Superior temporal gyrus (tissue), 1 donor: ENCODE measurements around the gene RASGRF1.
"Not testable (repeated sequence)": the region's sequence is repeated elsewhere in the genome, so short reads cannot be mapped to it uniquely, and the experiment has no call there.

Experiments used
- DNase-seq: peaks from one replicate; pipeline ENCODE4 v3.0.0-alpha.2; 2016; ENCODE audit errors: extremely low spot score

Gene RASGRF1, protein sequence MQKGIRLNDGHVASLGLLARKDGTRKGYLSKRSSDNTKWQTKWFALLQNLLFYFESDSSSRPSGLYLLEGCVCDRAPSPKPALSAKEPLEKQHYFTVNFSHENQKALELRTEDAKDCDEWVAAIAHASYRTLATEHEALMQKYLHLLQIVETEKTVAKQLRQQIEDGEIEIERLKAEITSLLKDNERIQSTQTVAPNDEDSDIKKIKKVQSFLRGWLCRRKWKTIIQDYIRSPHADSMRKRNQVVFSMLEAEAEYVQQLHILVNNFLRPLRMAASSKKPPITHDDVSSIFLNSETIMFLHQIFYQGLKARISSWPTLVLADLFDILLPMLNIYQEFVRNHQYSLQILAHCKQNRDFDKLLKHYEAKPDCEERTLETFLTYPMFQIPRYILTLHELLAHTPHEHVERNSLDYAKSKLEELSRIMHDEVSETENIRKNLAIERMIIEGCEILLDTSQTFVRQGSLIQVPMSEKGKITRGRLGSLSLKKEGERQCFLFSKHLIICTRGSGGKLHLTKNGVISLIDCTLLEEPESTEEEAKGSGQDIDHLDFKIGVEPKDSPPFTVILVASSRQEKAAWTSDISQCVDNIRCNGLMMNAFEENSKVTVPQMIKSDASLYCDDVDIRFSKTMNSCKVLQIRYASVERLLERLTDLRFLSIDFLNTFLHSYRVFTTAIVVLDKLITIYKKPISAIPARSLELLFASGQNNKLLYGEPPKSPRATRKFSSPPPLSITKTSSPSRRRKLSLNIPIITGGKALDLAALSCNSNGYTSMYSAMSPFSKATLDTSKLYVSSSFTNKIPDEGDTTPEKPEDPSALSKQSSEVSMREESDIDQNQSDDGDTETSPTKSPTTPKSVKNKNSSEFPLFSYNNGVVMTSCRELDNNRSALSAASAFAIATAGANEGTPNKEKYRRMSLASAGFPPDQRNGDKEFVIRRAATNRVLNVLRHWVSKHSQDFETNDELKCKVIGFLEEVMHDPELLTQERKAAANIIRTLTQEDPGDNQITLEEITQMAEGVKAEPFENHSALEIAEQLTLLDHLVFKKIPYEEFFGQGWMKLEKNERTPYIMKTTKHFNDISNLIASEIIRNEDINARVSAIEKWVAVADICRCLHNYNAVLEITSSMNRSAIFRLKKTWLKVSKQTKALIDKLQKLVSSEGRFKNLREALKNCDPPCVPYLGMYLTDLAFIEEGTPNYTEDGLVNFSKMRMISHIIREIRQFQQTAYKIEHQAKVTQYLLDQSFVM (N-terminal part only)

GRCh38 chr15:79090487-79091203 is at the start of gene RASGRF1:
RASGRF1 (minus strand) TSS chr15:79090780; CDS start chr15:79090498, 282 bp downstream.
- peak; percentile 42 for DNase-seq

- no peak for DNase-seq
These were observed 46.0 kb upstream of the RASGRF1 start for GRCh38 chr15:79136434-79137046.

DNA sequence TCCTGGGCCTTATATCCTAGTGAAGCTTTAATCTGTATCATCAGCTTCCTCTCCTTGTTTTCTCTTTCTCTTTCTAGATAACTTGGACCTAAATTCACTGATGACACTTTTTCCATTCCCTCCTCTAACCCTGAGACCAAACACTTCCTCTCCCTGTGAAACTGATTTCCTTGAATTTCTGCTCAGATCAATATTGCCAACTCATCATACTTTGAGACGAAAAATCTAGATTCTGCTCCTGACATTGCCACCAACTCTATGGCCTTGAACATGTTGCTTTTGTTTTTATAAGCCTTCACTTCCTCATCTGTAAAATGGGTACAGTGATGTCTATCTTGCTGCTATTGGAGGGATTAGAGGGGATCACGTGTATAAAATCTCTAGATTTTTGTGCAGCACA is 42.7 kb upstream of the RASGRF1 start:
- no peak for DNase-seq

- DNase-seq, result no peak
These were observed 42.2 kb upstream of the RASGRF1 start for GRCh38 chr15:79132770-79133169.

GRCh38 chr15:79132361-79132760 is 41.8 kb upstream of the RASGRF1 start:
- DNase-seq, result no peak

DNA sequence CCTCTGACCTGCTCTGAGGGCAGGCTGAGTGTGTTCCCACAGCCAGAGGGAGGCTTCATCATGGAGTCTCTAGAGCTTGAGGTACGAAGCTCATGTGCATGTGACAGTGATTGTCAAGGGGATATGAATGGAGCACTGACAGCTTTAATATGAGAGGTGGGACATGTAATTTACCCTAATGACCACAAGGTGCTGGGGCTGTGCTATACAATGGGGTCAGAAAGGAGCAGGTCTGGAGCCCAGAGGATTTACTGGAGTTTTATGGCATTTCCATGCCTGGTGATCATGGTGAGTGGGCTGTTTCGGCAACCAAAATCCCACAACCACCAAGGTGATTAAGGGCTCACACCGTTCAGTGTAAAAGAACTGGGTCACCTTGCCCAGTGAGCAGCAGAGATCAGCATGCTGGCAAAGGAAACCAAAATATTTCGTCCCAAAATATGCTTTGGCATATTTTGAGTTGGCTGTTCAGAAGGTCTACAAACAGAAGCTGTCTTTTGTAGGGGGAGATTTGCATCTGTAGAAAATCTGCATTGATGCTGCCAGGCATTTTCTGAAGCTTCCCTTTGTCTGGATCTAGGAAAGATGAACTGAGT is 40.1 kb upstream of the RASGRF1 start:
- no peak for DNase-seq

DNA sequence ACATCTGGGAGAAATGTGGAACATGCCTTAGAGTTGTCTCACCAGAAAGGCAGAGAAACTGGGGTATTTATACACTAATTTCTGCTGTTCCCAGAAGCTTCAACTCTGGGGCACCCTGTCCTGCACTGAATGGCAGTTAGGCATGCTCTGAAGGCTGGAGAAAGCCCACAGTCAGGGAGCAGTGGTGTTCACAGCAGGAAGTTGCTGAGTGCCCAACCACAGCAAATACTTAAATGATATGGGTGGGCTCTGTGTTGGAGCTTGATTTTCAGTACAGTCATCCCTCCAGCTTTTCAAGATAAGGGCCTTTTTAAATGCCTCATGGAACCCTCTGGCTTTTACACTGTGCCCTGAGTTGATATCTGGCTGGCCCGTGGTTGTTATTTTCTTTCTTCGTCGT is 38.7 kb upstream of the RASGRF1 start:
- DNase-seq, result no peak

DNA sequence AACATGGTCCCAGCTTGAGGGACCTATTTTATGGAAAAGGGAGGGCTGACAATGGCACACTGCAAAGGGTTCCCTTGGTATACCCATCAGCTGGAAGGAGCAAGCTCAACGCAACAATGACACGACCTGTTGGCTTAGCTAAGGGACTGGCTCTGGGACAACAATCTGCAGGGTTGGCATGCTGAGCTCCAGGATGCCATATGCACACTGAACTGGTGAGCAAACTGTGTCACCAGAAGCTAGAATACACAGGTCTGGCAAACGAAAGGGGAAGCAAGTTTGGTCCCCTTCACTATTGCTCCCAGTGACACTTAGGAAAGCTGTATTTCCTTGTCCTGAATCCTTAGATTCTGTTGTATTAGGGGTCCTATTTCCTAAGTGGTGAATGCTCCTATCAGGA is 38.0 kb upstream of the RASGRF1 start:
- no peak for DNase-seq

- DNase-seq, result no peak
These were observed 33.8 kb upstream of the RASGRF1 start for GRCh38 chr15:79124388-79124787.

DNA sequence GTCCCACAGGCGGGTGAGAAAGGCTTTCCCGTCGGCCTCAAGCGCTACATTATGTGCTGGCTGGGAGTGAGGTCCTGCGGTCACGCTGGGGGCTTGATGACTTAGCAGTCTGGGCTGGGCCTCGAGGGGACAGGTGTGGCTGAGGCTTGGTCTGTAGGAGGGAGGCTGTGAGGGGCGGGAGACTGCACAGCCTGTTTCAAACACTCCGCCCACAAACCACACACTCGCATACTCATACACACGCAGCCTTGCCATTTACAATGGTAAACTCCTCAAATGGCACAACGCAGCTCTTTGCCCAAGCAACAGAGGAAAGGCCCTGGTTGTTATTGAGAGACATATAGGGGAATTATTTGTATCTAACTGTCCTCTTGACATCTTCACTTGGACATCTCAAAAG is 32.4 kb upstream of the RASGRF1 start:
- DNase-seq, result no peak

- DNase-seq, result no peak
These were observed 31.8 kb upstream of the RASGRF1 start for GRCh38 chr15:79122391-79122790.

GRCh38 chr15:79121571-79121970 is 31.0 kb upstream of the RASGRF1 start:
- DNase-seq, result no peak

GRCh38 chr15:79117442-79118204 is 27.0 kb upstream of the RASGRF1 start:
- no peak for DNase-seq

DNA sequence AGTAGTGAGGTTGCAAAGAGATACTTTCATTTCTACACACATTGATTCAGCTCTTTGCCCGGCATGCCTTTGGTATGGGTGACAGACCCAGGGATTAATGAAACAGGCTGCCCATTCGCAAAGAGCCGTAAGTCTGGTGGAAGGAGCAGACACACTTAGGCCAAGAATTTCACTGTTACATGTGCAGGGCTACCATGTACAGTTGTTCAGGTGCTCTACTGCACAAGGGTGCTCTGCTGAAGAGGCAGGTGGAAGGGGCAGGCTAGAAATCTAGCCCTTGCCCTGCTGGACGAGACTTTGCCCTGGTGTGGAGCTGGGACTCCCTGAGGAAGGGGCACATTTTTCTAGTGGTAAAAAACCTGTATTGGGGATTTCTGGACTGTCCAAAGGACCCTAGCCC is 26.2 kb upstream of the RASGRF1 start:
- DNase-seq, result no peak

GRCh38 chr15:79115986-79116665 is 25.5 kb upstream of the RASGRF1 start:
- peak; percentile 25 for DNase-seq

- DNase-seq, result no peak
These were observed 23.3 kb upstream of the RASGRF1 start for GRCh38 chr15:79113831-79114230.

- not testable (repeated sequence) for DNase-seq
These were observed 20.8 kb upstream of the RASGRF1 start for GRCh38 chr15:79111404-79111803.

- no peak for DNase-seq
These were observed 14.6 kb upstream of the RASGRF1 start for GRCh38 chr15:79105141-79105540.

- DNase-seq, result no peak
These were observed 12.0 kb upstream of the RASGRF1 start for GRCh38 chr15:79102595-79102994.
